Endodermal cell (in vitro differentiated cells): ENCODE measurements around the gene ZNF48. TPM values are rescaled to one million over a fixed set of nuclear protein-coding genes. Genes with fewer than 3 reads are reported as not detected.

Experiments used
- DNase-seq: peaks from one replicate; pipeline ENCODE4 v3.0.0-alpha.2; 2017
- H3K27ac ChIP-seq: 2 replicates; pipeline ENCODE4 v1.5.1; 2013; ENCODE audit warnings: mild to moderate bottlenecking, low read depth, low read length, moderate library complexity
- H3K27me3 ChIP-seq: 2 replicates; pipeline ENCODE4 v1.6.1; 2013; ENCODE audit warnings: mild to moderate bottlenecking, low read length, moderate library complexity; ENCODE audit not compliant: insufficient read depth, control insufficient read depth, poor library complexity, severe bottlenecking
- H3K36me3 ChIP-seq: 2 replicates; pipeline ENCODE4 v1.7.0; 2013; ENCODE audit warnings: mild to moderate bottlenecking, low read length, moderate library complexity; ENCODE audit not compliant: control insufficient read depth, insufficient read depth
- H3K4me1 ChIP-seq: one replicate; pipeline ENCODE4 v1.7.0; 2013; ENCODE audit warnings: low read length; ENCODE audit not compliant: control insufficient read depth, insufficient read depth
- H3K4me3 ChIP-seq: 2 replicates; pipeline ENCODE4 v1.5.1; 2013; ENCODE audit warnings: mild to moderate bottlenecking, low read length, moderate library complexity
- H3K9ac ChIP-seq: 2 replicates; pipeline ENCODE4 v1.6.1; 2013; ENCODE audit warnings: mild to moderate bottlenecking, low read length, moderate library complexity; ENCODE audit not compliant: poor library complexity, severe bottlenecking; ENCODE audit errors: extremely low read depth
- H3K9me3 ChIP-seq: 2 replicates; pipeline ENCODE4 v1.6.1; 2013; ENCODE audit warnings: mild to moderate bottlenecking, low read length, moderate library complexity; ENCODE audit not compliant: control insufficient read depth
- H3K27ac Mint-ChIP-seq: 2 replicates; pipeline ENCODE4 v1.8.0; 2020; ENCODE audit warnings: mixed read lengths
- H3K27me3 Mint-ChIP-seq: 2 replicates; pipeline ENCODE4 v1.8.0; 2021; ENCODE audit warnings: mild to moderate bottlenecking, mixed read lengths; ENCODE audit not compliant: insufficient read depth
- H3K36me3 Mint-ChIP-seq: 2 replicates; pipeline ENCODE4 v1.8.0; 2020; ENCODE audit warnings: low read depth, mixed read lengths
- H3K4me1 Mint-ChIP-seq: 2 replicates; pipeline ENCODE4 v1.8.0; 2020; ENCODE audit warnings: mixed read lengths
- H3K4me3 Mint-ChIP-seq: 2 replicates; pipeline ENCODE4 v1.8.0; 2020; ENCODE audit warnings: mild to moderate bottlenecking, moderate library complexity, mixed read lengths
- H3K9me3 Mint-ChIP-seq: 2 replicates; pipeline ENCODE4 v1.8.0; 2020; ENCODE audit warnings: mild to moderate bottlenecking, mixed read lengths
- WGBS, 2 experiments: methylation state at CpG; one replicate each; pipeline versions ENCODE4 v1.1.5 to v1.1.7; 2013; ENCODE audit warnings: missing lambda C conversion rate in 2 of 2, mixed read lengths in 1 of 2; ENCODE audit not compliant: insufficient coverage in 1 of 2, insufficient read length in 1 of 2; 5-methylcytosine and 5-hydroxymethylcytosine counted together
- total RNA-seq, 2 donors: library from RNA; stranded (reverse); fragmentation: NEBNext Ultra II Directional in 1 of 2; extraction: Animal tissue kit (Norgen Biotek cat#: 25700) in 1 of 2; gene quantifications; 2 replicates in 1 of 2; 3 replicates in 1 of 2; pipeline ENCODE4 v1.2.1, GENCODE V29; 2021
- TF ChIP-seq, protein P1 (sequence below): fragments of 200-600 bp; sonication (generic); conservative IDR thresholded peaks from 2 replicates; pipeline ENCODE4 v1.5.0; 2021; ENCODE audit warnings: antibody characterized with exemption, mild to moderate bottlenecking

The ZNF48 gene
- total RNA-seq, 2 donors from 2014 or later = 40.1 to 58.4 TPM

DNA sequence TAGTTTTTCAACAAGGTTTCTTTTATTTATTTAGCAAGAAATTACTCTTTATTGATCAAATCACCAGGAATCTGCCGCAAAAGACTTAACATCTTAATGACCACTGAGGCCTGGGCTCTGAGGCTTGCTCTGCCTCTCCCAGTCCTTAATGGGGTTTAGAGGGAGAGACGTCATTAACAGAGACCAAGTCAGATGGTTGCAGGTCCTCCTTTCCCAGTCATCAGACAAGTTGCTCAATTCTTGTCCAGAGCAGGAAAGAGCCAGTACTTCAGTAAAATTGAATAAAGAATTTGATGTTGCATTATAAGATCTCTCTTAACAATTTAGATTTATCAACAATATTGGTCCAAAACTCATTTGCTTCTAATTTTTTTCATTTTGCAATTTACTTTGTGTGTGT is 48.4 kb downstream of the ZNF48 start:
- Histone ChIP-seq H3K4me1 (peaks cover 3% of the 10 kb centered on the region), H3K4me3 (peak overlapping the region; percentile 82), H3K36me3 (peaks cover 14% of the 10 kb centered on the region), H3K9me3 (peaks cover 9% of the 10 kb centered on the region), H3K9ac (no peak overlapping the region), H3K27ac (no peak overlapping the region), H3K27me3 (no peaks in the 10 kb centered on the region)
- Mint-ChIP-seq H3K27ac (no peak overlapping the region), H3K36me3 (peaks cover 21% of the 10 kb centered on the region), H3K4me3 (no peak overlapping the region), H3K4me1 (peaks cover 5% of the 10 kb centered on the region), H3K27me3 (peaks cover 16% of the 10 kb centered on the region), H3K9me3 (peaks cover 14% of the 10 kb centered on the region)
- 98 to 100% methylated on average over 1 to 2 of the region's 2 CpGs for WGBS, 2 experiments
- DNase-seq = no peak
- TF ChIP-seq, protein P1, sequence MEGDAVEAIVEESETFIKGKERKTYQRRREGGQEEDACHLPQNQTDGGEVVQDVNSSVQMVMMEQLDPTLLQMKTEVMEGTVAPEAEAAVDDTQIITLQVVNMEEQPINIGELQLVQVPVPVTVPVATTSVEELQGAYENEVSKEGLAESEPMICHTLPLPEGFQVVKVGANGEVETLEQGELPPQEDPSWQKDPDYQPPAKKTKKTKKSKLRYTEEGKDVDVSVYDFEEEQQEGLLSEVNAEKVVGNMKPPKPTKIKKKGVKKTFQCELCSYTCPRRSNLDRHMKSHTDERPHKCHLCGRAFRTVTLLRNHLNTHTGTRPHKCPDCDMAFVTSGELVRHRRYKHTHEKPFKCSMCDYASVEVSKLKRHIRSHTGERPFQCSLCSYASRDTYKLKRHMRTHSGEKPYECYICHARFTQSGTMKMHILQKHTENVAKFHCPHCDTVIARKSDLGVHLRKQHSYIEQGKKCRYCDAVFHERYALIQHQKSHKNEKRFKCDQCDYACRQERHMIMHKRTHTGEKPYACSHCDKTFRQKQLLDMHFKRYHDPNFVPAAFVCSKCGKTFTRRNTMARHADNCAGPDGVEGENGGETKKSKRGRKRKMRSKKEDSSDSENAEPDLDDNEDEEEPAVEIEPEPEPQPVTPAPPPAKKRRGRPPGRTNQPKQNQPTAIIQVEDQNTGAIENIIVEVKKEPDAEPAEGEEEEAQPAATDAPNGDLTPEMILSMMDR = no peak

DNA sequence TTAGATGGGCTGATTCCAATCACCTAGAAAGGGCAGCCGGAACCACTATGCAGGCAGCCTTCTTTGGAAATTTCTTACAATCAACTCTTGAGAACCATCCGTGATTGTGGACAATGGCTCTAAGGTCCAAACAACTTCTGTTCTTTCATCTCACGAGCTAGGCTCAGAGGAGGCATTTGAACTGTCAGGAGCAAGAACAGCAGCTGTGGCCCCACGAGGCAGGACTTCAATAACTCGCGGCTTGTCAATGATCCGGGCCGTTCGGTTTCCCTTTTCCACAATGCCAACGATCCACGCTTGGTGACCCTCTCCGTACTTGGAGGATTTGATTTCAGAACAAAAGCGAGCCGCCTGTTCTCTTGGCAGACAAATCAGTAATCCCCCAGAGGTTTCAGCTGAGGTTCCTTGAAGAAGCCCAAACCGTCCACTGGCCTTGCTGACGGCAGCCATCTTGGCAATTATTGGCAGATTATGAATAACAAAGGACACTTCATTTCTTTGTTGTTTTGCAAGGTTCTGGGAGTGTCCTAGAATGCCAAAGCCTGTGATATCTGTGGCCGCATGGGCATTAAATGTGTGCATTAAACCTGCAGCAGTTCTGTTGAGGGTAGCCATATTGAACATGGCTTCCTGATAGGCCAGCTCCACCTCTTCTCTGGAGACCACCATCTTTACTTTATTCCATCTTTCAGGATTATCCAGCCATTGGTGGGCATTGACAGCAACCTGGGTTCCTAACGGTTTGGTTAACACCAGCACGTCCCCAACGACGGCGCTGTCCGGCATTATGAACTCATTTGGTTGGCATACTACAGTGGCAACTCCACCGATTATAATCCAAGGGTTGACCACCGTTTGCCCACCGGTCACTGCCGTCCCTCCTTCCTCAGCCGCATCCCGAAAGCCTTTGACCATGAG is 49.3 kb downstream of the ZNF48 start:
- no peak overlapping the region for H3K27ac Mint-ChIP-seq
- H3K36me3 ChIP-seq = peaks cover 14% of the 10 kb centered on the region
- peaks cover 16% of the 10 kb centered on the region for H3K27me3 Mint-ChIP-seq
- peak overlapping the region; percentile 89 for H3K9ac ChIP-seq
- H3K9me3 ChIP-seq = peaks cover 9% of the 10 kb centered on the region
- H3K9me3 Mint-ChIP-seq = peaks cover 12% of the 10 kb centered on the region
- no peak for DNase-seq
- H3K4me1 Mint-ChIP-seq = peaks cover 5% of the 10 kb centered on the region
- H3K27me3 ChIP-seq = no peaks in the 10 kb centered on the region
- peak overlapping the region; percentile 74 for H3K4me3 Mint-ChIP-seq
- H3K4me3 ChIP-seq = peak overlapping the region; percentile 82
- H3K4me1 ChIP-seq = peaks cover 3% of the 10 kb centered on the region
- peaks cover 21% of the 10 kb centered on the region for H3K36me3 Mint-ChIP-seq
- H3K27ac ChIP-seq = no peak overlapping the region
- TF ChIP-seq, protein P1 = no peak
- WGBS, 2 experiments = 94 to 98% methylated on average over 28 to 29 of the region's 29 CpGs

DNA sequence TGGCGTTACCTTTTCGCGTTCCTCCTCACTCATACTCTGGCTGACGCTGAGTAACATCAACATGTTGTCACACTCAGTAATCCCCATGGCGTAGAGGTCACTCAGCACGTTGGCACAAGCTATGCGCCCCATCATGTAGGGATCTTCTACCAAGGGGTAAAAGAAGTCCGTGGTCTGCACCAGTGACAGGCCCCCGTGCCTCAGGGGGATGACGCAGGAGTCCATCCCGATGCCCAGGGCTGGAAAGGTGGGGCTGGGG is 49.9 kb downstream of the ZNF48 start:
- Histone ChIP-seq H3K4me3 (peak overlapping the region; percentile 82), H3K9ac (peak overlapping the region; percentile 89), H3K27ac (no peak overlapping the region), H3K36me3 (peaks cover 14% of the 10 kb centered on the region), H3K9me3 (peaks cover 9% of the 10 kb centered on the region), H3K4me1 (peaks cover 3% of the 10 kb centered on the region), H3K27me3 (no peaks in the 10 kb centered on the region)
- no peak overlapping the region for H3K27ac Mint-ChIP-seq
- peaks cover 21% of the 10 kb centered on the region for H3K36me3 Mint-ChIP-seq
- H3K27me3 Mint-ChIP-seq = peaks cover 16% of the 10 kb centered on the region
- no peak for DNase-seq
- peak overlapping the region; percentile 74 for H3K4me3 Mint-ChIP-seq
- H3K4me1 Mint-ChIP-seq = peaks cover 5% of the 10 kb centered on the region
- TF ChIP-seq, protein P1 = no peak
- 52 to 53% methylated on average over 8 to 11 of the region's 11 CpGs for WGBS, 2 experiments
- H3K9me3 Mint-ChIP-seq = peaks cover 12% of the 10 kb centered on the region
